Activated CD8-positive, alpha-beta memory T cell treated with anti-CD3 and anti-CD28 coated beads, Interleukin-2, amount 50 U/mL, for 48 hours (primary cell): ENCODE results near the gene P4HA1.

Experiments
- DNase-seq: peaks from one replicate; pipeline ENCODE4 v3.0.0-alpha.2; 2020

The P4HA1 gene

DNA sequence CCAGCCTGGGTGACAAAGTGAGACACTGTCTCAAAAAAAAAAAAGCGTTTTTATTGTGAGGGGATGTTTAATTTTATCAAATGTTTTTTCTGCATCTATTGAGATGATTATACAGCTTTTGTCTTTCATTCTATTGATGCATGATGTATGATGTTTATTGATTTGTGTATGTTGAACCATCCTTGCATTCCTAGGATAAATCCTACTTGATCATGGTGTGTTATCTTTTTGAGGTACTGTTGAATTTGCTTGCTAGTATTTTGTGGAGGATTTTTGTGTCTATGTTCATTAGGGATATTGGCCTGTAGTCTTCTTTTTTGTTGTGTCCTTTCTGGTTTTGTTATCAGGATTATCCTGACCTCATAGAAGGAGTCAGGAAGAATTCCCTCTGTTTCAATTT, 119.8 kb downstream of the P4HA1 start:
- no peak for DNase-seq
